Measurements from ENCODE around the gene CCN5. TPM values are rescaled to one million over a fixed set of nuclear protein-coding genes. Genes with fewer than 3 reads are reported as not detected.

Gene CCN5
- total and polyA plus RNA-seq, 2 of the 8 experiments (the other 6 are each of a cell fraction or from before 2014, with no cell fraction given): not detected

DNA sequence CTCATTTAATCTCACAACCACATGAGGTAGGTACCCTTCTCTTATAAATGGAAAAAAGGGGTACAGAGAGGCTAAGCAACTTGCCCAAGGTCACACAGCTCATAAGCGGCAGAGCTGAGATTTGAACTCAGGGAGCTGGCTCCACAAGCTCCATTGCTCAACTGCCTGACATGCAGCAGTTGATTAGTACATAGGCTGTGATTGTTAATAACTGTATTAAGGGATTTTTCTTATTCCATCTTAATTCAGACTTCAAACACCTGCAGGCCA, 6.6 kb downstream of the CCN5 start (continued):
- TF ChIP-seq, protein P1, sequence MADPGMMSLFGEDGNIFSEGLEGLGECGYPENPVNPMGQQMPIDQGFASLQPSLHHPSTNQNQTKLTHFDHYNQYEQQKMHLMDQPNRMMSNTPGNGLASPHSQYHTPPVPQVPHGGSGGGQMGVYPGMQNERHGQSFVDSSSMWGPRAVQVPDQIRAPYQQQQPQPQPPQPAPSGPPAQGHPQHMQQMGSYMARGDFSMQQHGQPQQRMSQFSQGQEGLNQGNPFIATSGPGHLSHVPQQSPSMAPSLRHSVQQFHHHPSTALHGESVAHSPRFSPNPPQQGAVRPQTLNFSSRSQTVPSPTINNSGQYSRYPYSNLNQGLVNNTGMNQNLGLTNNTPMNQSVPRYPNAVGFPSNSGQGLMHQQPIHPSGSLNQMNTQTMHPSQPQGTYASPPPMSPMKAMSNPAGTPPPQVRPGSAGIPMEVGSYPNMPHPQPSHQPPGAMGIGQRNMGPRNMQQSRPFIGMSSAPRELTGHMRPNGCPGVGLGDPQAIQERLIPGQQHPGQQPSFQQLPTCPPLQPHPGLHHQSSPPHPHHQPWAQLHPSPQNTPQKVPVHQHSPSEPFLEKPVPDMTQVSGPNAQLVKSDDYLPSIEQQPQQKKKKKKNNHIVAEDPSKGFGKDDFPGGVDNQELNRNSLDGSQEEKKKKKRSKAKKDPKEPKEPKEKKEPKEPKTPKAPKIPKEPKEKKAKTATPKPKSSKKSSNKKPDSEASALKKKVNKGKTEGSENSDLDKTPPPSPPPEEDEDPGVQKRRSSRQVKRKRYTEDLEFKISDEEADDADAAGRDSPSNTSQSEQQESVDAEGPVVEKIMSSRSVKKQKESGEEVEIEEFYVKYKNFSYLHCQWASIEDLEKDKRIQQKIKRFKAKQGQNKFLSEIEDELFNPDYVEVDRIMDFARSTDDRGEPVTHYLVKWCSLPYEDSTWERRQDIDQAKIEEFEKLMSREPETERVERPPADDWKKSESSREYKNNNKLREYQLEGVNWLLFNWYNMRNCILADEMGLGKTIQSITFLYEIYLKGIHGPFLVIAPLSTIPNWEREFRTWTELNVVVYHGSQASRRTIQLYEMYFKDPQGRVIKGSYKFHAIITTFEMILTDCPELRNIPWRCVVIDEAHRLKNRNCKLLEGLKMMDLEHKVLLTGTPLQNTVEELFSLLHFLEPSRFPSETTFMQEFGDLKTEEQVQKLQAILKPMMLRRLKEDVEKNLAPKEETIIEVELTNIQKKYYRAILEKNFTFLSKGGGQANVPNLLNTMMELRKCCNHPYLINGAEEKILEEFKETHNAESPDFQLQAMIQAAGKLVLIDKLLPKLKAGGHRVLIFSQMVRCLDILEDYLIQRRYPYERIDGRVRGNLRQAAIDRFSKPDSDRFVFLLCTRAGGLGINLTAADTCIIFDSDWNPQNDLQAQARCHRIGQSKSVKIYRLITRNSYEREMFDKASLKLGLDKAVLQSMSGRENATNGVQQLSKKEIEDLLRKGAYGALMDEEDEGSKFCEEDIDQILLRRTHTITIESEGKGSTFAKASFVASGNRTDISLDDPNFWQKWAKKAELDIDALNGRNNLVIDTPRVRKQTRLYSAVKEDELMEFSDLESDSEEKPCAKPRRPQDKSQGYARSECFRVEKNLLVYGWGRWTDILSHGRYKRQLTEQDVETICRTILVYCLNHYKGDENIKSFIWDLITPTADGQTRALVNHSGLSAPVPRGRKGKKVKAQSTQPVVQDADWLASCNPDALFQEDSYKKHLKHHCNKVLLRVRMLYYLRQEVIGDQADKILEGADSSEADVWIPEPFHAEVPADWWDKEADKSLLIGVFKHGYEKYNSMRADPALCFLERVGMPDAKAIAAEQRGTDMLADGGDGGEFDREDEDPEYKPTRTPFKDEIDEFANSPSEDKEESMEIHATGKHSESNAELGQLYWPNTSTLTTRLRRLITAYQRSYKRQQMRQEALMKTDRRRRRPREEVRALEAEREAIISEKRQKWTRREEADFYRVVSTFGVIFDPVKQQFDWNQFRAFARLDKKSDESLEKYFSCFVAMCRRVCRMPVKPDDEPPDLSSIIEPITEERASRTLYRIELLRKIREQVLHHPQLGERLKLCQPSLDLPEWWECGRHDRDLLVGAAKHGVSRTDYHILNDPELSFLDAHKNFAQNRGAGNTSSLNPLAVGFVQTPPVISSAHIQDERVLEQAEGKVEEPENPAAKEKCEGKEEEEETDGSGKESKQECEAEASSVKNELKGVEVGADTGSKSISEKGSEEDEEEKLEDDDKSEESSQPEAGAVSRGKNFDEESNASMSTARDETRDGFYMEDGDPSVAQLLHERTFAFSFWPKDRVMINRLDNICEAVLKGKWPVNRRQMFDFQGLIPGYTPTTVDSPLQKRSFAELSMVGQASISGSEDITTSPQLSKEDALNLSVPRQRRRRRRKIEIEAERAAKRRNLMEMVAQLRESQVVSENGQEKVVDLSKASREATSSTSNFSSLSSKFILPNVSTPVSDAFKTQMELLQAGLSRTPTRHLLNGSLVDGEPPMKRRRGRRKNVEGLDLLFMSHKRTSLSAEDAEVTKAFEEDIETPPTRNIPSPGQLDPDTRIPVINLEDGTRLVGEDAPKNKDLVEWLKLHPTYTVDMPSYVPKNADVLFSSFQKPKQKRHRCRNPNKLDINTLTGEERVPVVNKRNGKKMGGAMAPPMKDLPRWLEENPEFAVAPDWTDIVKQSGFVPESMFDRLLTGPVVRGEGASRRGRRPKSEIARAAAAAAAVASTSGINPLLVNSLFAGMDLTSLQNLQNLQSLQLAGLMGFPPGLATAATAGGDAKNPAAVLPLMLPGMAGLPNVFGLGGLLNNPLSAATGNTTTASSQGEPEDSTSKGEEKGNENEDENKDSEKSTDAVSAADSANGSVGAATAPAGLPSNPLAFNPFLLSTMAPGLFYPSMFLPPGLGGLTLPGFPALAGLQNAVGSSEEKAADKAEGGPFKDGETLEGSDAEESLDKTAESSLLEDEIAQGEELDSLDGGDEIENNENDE (IDR thresholded peaks at IDR 0.05; ENCODE audit: insufficient replicate concordance, low read length): no peak
- TF ChIP-seq YY1 (IDR thresholded peaks at IDR 0.05; ENCODE audit: low read depth, low read length): no peak
- TF ChIP-seq RBBP5 (IDR thresholded peaks at IDR 0.05; ENCODE audit: borderline replicate concordance, low read depth, low read length): no peak
- TF ChIP-seq HDAC6 (IDR thresholded peaks at IDR 0.05; ENCODE audit: low read depth, low read length): no peak
- TF ChIP-seq CREB1 (IDR thresholded peaks at IDR 0.05): no peak
- no peak for TF ChIP-seq PHF8 (conservative IDR thresholded peaks at IDR 0.05; ENCODE audit: low read depth, low read length)
- no peak for TF ChIP-seq EZH2 (IDR thresholded peaks at IDR 0.05; ENCODE audit: low read depth, low read length, severe bottlenecking)
- no peak for TF ChIP-seq SIX5 (IDR thresholded peaks at IDR 0.05; ENCODE audit: low read depth, low read length)
- no peak for TF ChIP-seq BRCA1 (IDR thresholded peaks at IDR 0.05; ENCODE audit: low read depth, low read length)
- no peak for TF ChIP-seq SIRT6 (IDR thresholded peaks at IDR 0.05; ENCODE audit: low read length)
- TF ChIP-seq RXRA (IDR thresholded peaks at IDR 0.05; ENCODE audit: insufficient read depth, low read depth, low read length): no peak
- TF ChIP-seq RAD21 (IDR thresholded peaks at IDR 0.05 in 1 of 2, conservative IDR thresholded peaks at IDR 0.05 in 1 of 2; ENCODE audit: low read depth in 2 of 2, low read length in 2 of 2): no peak
- no peak for TF ChIP-seq SUZ12 (IDR thresholded peaks at IDR 0.05; ENCODE audit: low read length)

Data from H1 (cell line).